HUES64 (cell line): ENCODE data around the gene ADGRL1.
"Not testable (repeated sequence)": the region's sequence is repeated elsewhere in the genome, so short reads cannot be mapped to it uniquely, and the experiment has no call there.

Experiments
- H3K27ac ChIP-seq: 2 replicates; pipeline ENCODE4 v1.7.0; 2013; ENCODE audit warnings: low read depth, low read length, inconsistent platforms
- H3K27me3 ChIP-seq: 2 replicates; pipeline ENCODE4 v1.6.1; 2013; ENCODE audit warnings: mild to moderate bottlenecking, low read length; ENCODE audit not compliant: insufficient read depth
- H3K36me3 ChIP-seq: 2 replicates; pipeline ENCODE4 v1.6.1; 2013; ENCODE audit warnings: mild to moderate bottlenecking, low read length; ENCODE audit not compliant: insufficient read depth
- H3K4me1 ChIP-seq: 2 replicates; pipeline ENCODE4 v1.6.1; 2013; ENCODE audit warnings: mild to moderate bottlenecking, low read length, moderate library complexity; ENCODE audit not compliant: insufficient read depth
- H3K4me3 ChIP-seq: 2 replicates; pipeline ENCODE4 v1.5.1; 2013; ENCODE audit warnings: mild to moderate bottlenecking, low read length, moderate library complexity
- H3K9ac ChIP-seq: 2 replicates; pipeline ENCODE4 v1.6.1; 2013; ENCODE audit warnings: mild to moderate bottlenecking, low read depth, low read length
- H3K9me3 ChIP-seq: 2 replicates; pipeline ENCODE4 v1.6.1; 2013; ENCODE audit warnings: low read depth, low read length; ENCODE audit not compliant: insufficient read depth
- WGBS: fragments of 150-250, 120-280 bp; methylation state at CpG from one replicate; pipeline ENCODE4 v1.1.7; 2013; ENCODE audit warnings: missing lambda C conversion rate; 5-methylcytosine and 5-hydroxymethylcytosine counted together

ADGRL1 gene

DNA sequence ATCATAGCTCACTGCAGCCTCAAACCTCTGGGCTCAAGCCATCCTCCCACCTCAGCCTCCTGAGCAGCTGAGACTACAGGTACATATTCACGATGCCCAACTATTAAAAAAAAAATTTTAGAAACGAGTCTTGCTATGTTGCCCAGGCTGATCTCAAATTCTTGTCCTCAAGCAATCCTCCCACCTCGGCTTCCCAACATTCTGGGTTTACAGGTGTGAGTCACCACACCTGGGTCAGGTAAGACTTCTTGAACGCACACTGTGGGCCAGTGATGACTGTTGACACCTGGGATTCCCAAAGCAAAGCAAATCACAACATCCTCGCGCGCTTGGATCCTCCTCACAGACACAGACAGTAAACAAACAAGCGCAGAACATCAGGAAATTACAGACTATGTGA, 4.5 kb downstream of the ADGRL1 start:
- WGBS, result 96% methylated on average over 8 of the region's 8 CpGs
- not testable (repeated sequence) for H3K9me3 ChIP-seq, H3K27ac ChIP-seq, H3K27me3 ChIP-seq, H3K36me3 ChIP-seq, H3K4me3 ChIP-seq, H3K9ac ChIP-seq, H3K4me1 ChIP-seq

DNA sequence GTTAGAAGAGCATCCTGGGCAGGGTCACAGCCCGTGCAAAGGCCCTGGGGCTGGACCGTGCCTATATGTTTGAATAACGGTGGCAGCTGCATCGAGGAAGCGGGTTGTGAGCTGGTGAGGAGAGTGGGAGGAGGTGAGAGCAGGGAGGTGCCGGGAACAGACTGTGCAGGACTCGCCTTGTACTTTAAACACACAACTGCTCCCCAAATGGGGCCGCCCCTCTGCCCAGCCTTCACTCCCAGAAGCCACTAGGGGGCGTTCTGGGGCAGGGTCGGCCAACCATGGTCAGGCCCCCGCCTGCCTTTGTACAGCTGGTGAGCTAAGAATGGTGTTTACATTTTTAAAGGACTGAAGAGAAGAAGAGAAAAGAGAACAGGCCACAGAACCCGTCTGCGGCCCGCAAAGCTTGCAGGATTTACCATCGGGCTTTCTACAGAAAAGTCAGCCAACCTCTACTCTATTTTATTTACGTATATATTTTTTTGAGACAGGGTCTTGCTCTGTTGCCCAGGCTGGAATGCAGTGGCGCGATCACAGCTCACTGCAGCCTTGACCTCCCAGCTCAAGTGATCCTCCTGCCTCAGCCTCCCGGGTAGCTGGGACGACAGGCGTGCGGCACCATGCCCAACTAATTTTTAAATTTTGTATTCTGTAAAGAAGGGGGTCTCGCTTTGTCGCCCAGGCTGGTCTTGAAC, 5.7 kb downstream of the ADGRL1 start:
- H3K9ac ChIP-seq, H3K9me3 ChIP-seq, H3K27ac ChIP-seq, H3K4me1 ChIP-seq, H3K4me3 ChIP-seq, H3K27me3 ChIP-seq, H3K36me3 ChIP-seq: not testable (repeated sequence)
- WGBS, result 78% methylated on average over 24 of the region's 24 CpGs

DNA sequence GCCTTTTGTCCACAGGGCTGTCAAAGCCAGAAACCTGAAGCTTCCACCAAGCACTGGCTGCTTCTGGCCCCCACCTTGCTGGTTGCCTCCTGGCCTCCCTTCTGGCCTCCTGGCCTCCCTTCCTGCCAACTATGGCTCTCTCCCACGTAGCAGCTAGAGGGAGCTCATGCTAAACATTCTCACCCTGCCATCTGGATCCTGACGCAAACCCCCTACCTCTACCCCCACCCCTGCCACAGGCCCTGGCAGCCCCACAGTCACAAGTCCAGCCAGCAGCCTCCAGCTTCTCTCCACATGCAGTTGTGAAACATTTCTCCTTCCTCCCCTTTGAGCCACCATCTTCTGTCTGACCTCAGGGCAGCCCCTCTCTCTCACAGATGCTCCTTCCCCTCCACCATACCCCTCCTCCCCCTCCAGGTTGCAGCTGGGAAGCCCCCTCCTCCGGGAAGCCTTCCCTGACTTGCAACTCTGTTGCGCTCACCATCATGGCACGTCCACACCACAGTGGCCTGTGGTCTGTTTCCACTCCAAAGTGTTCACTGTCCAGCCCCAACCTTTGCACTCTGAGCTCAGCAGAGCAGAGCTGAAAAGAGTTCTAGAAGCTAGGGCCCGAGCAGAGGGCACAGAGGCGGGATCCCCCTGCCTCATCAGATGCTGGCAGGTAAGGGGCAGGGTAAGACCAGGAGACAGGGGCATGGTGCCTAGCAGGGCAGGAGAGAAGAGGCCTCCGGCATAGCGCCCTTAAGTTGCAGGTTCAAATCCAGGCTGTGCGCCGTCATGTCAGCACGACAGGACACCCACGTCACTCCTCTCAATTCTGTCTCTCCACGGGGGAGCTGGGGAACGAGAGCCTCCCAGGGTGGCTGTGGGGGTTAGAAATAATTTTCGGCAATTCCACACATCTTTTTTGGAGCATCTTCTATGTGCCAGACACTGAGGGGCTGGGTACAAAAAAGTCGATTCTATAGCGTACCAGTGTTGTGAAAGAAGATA, 7.3 kb downstream of the ADGRL1 start:
- WGBS, result 87% methylated on average over 18 of the region's 18 CpGs
- Histone ChIP-seq H3K9ac (no peak overlapping the region), H3K27me3 (no peaks in the 10 kb centered on the region), H3K36me3 (0 out of 2 replicates have a peak, but pooled peaks cover 4% of the 10 kb centered on the region), H3K4me3 (no peak overlapping the region), H3K27ac (no peak overlapping the region), H3K4me1 (peaks cover 3% of the 10 kb centered on the region), H3K9me3 (no peaks in the 10 kb centered on the region)

DNA sequence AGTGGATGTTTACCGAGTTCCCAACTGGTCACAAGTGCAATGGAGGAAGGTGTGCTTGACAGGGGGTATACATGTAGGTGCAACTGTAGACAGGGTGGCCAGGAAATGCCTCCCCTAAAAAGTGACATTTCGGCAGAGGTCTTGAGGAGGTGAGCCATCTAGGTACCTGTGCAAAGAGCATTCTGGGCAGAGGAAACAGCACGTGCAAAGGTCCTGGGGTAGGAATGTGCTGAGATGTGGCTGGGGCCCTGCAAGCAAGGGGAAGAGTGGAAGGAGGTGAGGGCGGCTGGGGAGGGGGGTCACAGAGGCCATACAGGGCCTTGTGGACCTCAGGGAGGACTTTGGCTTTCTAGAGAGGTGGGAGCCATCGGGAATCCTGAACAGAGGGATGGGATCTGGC, 8.1 kb downstream of the ADGRL1 start:
- no peak overlapping the region for H3K4me3 ChIP-seq

DNA sequence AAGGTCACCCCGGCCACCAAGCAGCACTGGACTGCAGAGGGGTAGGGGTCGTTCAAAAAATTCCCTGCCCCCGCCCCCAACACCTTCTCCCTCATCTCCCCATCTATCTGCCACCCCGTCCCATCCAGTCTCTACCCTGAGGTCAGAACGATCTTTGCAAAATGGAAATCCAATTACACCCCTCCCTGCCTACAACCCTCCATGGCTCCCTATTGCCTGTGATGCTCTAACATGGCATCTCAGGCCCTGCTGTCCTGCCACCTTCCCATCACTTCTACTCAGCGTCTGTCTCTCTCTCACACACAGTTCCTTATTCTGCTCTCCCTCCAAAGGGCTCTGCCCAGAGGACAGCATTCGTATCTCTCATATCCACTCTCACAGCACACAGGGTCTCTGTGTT, 8.7 kb downstream of the ADGRL1 start:
- WGBS, result 93% methylated on average over 6 of the region's 7 CpGs
- H3K27me3 ChIP-seq, H3K36me3 ChIP-seq, H3K9me3 ChIP-seq, H3K27ac ChIP-seq, H3K4me3 ChIP-seq, H3K4me1 ChIP-seq, H3K9ac ChIP-seq: not testable (repeated sequence)

More for the DNA sequence above, 8.1 kb downstream of the ADGRL1 start:
- H3K4me1 ChIP-seq, result no peaks in the 10 kb centered on the region
- H3K9me3 ChIP-seq, result no peaks in the 10 kb centered on the region
- H3K27me3 ChIP-seq, result no peaks in the 10 kb centered on the region
- no peak overlapping the region for H3K27ac ChIP-seq
- 93% methylated on average over 5 of the region's 5 CpGs for WGBS
- H3K9ac ChIP-seq, result no peak overlapping the region
- 0 out of 2 replicates have a peak, but pooled peaks cover 4% of the 10 kb centered on the region for H3K36me3 ChIP-seq

DNA sequence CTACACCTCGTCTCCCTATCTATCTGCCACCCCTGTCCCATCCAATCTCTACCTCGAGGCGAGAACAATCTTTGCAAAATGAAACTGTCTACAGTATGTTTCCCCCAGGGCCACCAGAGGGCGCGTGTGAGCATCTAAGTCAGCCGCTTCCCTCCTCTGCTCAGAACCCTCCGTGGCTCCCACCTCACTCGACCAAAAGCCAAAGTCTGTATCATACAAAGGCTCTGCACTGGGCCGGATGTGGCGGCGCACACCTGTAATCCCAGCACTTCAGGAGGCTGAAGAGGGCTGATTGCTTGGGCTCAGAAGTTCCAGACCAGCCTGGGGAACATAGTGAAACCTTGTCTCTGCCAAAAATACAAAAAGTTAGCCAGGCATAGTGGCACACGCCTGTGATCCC, 9.9 kb downstream of the ADGRL1 start:
- not testable (repeated sequence) for H3K9ac ChIP-seq, H3K4me1 ChIP-seq, H3K9me3 ChIP-seq, H3K4me3 ChIP-seq, H3K36me3 ChIP-seq, H3K27me3 ChIP-seq, H3K27ac ChIP-seq
- 63% methylated on average over 12 of the region's 12 CpGs for WGBS

DNA sequence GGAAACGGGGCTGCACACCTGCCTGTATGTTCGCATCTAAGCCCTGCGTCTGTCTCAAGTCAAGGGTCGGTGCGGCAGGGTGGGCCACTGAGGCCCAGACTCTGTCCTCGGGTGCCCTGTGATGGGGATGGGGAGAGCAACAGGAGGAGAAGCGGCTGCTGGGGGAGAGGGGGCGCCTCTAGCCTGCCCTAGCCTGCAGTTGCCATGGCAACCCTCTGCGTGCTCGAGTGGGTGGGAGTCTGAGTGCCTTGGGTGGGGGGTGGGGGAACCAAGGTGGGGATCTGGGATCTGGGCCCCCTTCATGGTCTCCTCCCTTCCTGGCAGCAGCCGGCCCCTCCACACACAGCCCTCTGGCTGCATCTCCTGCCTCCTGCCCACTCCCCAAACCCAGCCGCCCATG, 10.8 kb downstream of the ADGRL1 start:
- H3K9ac ChIP-seq, H3K4me1 ChIP-seq, H3K27ac ChIP-seq, H3K27me3 ChIP-seq, H3K36me3 ChIP-seq, H3K4me3 ChIP-seq, H3K9me3 ChIP-seq: not testable (repeated sequence)
- WGBS, result 90% methylated on average over 11 of the region's 12 CpGs

DNA sequence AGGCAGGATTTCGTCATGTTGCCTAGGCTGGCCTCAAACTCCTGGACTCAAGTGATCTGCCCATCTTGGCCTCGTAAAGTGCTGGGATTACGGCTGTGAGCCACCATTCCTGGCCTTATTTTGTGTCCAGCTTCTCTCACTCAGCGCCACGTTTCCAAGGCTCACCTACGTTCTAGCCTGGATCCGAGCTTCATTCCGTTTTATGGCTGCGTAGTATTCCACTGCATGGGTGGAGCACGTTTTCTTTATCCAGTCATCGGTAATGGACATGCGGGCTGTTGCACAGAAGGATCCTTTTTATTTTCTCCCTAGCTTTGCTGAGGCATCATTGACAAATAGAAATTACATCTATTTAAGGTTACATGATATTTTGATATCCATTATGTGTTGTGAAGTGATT, 16.6 kb downstream of the ADGRL1 start:
- Histone ChIP-seq H3K4me1 (no peaks in the 10 kb centered on the region), H3K4me3 (no peak overlapping the region), H3K27ac (no peak overlapping the region), H3K36me3 (peaks cover 5% of the 10 kb centered on the region; the same call in 1 of the 2 replicates), H3K9ac (no peak overlapping the region), H3K9me3 (no peaks in the 10 kb centered on the region), H3K27me3 (no peaks in the 10 kb centered on the region)
- 96% methylated on average over 12 of the region's 12 CpGs for WGBS

DNA sequence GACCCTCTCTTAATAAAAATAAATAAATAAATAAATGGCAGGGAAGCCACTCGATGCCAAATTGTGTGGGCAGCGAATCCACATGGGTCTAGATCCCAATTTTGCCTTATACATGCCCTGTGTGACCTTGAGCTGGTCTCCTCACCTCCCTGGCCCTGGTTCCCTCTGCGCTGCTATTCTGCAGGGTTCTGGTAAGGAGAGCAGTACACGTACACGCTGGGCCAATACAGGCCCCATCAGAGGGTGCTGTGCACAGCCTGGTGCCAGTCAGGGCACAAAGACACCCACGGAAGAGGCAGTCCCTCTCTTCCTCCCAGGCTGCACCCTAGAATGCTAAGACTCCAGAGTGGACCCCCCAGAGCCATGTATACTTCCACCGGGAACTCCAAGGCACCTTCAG, 17.9 kb downstream of the ADGRL1 start:
- not testable (repeated sequence) for H3K9ac ChIP-seq, H3K4me1 ChIP-seq, H3K27me3 ChIP-seq, H3K4me3 ChIP-seq, H3K36me3 ChIP-seq, H3K9me3 ChIP-seq, H3K27ac ChIP-seq
- WGBS, result 96% methylated on average over 7 of the region's 7 CpGs

DNA sequence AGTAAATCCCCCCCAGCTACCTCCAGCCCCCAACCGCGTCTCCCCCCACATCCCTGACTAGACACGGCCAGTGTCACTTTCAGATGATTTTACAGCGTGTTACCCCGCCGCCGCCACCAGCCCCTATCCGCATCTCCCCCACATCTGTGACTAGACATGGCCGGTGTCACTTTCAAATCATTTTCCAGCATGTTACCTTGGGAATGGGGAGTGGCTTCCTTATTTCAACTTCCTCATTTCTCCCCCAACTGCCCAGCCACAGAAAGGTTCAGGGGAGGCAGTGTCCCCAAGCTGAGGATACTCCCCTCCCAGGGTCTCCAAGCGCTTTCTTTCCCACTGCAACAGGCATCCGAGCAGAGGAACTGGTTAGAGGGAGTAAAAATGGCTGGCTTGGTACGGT, 18.4 kb downstream of the ADGRL1 start:
- Histone ChIP-seq H3K9me3 (no peaks in the 10 kb centered on the region), H3K4me1 (no peaks in the 10 kb centered on the region), H3K27me3 (no peaks in the 10 kb centered on the region), H3K9ac (no peak overlapping the region), H3K27ac (no peak overlapping the region), H3K4me3 (no peak overlapping the region), H3K36me3 (peaks cover 7% of the 10 kb centered on the region; the same call in 1 of the 2 replicates)
- 93% methylated on average over 12 of the region's 12 CpGs for WGBS

DNA sequence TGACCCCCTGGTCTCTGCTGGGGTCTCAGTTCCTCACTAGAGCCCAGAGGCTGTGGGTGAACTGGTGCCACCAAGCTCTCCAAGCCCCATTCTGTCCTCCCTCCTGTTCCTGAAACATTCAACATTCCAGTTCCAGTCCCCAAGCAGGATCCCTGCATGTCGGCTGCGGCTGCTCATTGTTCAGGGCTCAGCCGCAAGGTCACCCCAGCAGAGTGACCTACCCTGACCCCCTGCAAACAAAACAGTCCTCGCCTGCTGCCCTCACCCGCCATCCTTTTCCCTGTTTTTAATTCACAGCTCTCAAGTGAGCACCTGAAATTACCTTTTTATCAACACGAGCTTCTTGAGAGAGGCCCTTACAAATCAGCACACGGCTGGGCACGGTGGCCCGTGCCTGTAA, 19.3 kb downstream of the ADGRL1 start:
- H3K4me1 ChIP-seq, result not testable (repeated sequence)

More for the DNA sequence above, 19.3 kb downstream of the ADGRL1 start:
- not testable (repeated sequence) for H3K9ac ChIP-seq, H3K4me3 ChIP-seq, H3K36me3 ChIP-seq, H3K27ac ChIP-seq, H3K9me3 ChIP-seq, H3K27me3 ChIP-seq
- 92% methylated on average over 9 of the region's 9 CpGs for WGBS
